Thyroid gland (tissue), 4 donors: ENCODE data around the gene HSD17B1.

Experiments used
- CTCF ChIP-seq, 6 experiments: fragments of 200-600 bp in 3 of 6; fragments of 450-650 bp in 3 of 6; sonication (generic) in 3 of 6; IDR thresholded peaks; one replicate each; pipeline ENCODE4 v1.5.1; 2016 to 2019; ENCODE audit warnings: antibody characterized with exemption in 6 of 6, mild to moderate bottlenecking in 2 of 6, inconsistent platforms in 1 of 6, moderate library complexity in 1 of 6
- POLR2A ChIP-seq, 2 donors: fragments of 450-650 bp; IDR thresholded peaks; one replicate each; pipeline ENCODE4 v1.6.1; 2017; ENCODE audit warnings: antibody characterized with exemption in 2 of 2, mild to moderate bottlenecking in 2 of 2, moderate library complexity in 1 of 2

GRCh38 chr17:42518046-42518754, 34.5 kb upstream of the HSD17B1 start:
- TF ChIP-seq CTCF (IDR thresholded peaks at IDR 0.05) = no peak
- no peak for TF ChIP-seq POLR2A (IDR thresholded peaks at IDR 0.05)
